Stimulated activated memory B cell treated with anti-CD40 and anti-IgM and Interleukin-4, amounts not matched to agents 10 μg/mL and 1 μg/mL and 100 μg/mL, for 72 hours (primary cell): ENCODE measurements around the gene PRKCH.

ENCODE experiments used
- ATAC-seq: fragments of 150-1000 bp; cut with Tn5 transposase; 2 replicates; pipeline ENCODE4 v1.10.0; 2021
- H3K27ac Mint-ChIP-seq: one replicate; pipeline ENCODE4 v1.8.0; 2022; ENCODE audit warnings: mild to moderate bottlenecking, mixed read lengths
- H3K27me3 Mint-ChIP-seq: one replicate; pipeline ENCODE4 v1.8.0; 2022; ENCODE audit warnings: mixed read lengths
- H3K36me3 Mint-ChIP-seq: one replicate; pipeline ENCODE4 v1.8.0; 2022; ENCODE audit warnings: mixed read lengths
- H3K4me1 Mint-ChIP-seq: one replicate; pipeline ENCODE4 v1.8.0; 2022; ENCODE audit warnings: mixed read lengths
- H3K4me3 Mint-ChIP-seq: one replicate; pipeline ENCODE4 v1.8.0; 2022; ENCODE audit warnings: mild to moderate bottlenecking, moderate library complexity, mixed read lengths
- H3K9me3 Mint-ChIP-seq: one replicate; pipeline ENCODE4 v1.8.0; 2022; ENCODE audit warnings: mixed read lengths

The PRKCH gene

GRCh38 chr14:61379639-61380184 lies 58.3 kb downstream of the PRKCH start:
- Mint-ChIP-seq H3K9me3 (peaks cover 23% of the 10 kb centered on the region), H3K27me3 (peaks cover 10% of the 10 kb centered on the region), H3K27ac (no peak overlapping the region), H3K36me3 (no peaks in the 10 kb centered on the region), H3K4me1 (peaks cover 11% of the 10 kb centered on the region), H3K4me3 (no peak overlapping the region)
- no peak for ATAC-seq

GRCh38 chr14:61380984-61381383 lies 59.6 kb downstream of the PRKCH start:
- peaks cover 11% of the 10 kb centered on the region for H3K4me1 Mint-ChIP-seq
- peaks cover 10% of the 10 kb centered on the region for H3K27me3 Mint-ChIP-seq
- no peak for ATAC-seq
- H3K9me3 Mint-ChIP-seq, result peaks cover 14% of the 10 kb centered on the region
- no peak overlapping the region for H3K4me3 Mint-ChIP-seq
- H3K27ac Mint-ChIP-seq, result no peak overlapping the region
- no peaks in the 10 kb centered on the region for H3K36me3 Mint-ChIP-seq

GRCh38 chr14:61381553-61381952 lies 60.2 kb downstream of the PRKCH start:
- peaks cover 9% of the 10 kb centered on the region for H3K9me3 Mint-ChIP-seq
- peaks cover 10% of the 10 kb centered on the region for H3K27me3 Mint-ChIP-seq
- no peaks in the 10 kb centered on the region for H3K36me3 Mint-ChIP-seq
- no peak for ATAC-seq
- peaks cover 11% of the 10 kb centered on the region for H3K4me1 Mint-ChIP-seq
- H3K4me3 Mint-ChIP-seq, result no peak overlapping the region
- no peak overlapping the region for H3K27ac Mint-ChIP-seq

GRCh38 chr14:61382842-61383241 lies 61.5 kb downstream of the PRKCH start:
- H3K9me3 Mint-ChIP-seq, result peaks cover 4% of the 10 kb centered on the region
- H3K4me1 Mint-ChIP-seq, result peaks cover 11% of the 10 kb centered on the region
- H3K36me3 Mint-ChIP-seq, result no peaks in the 10 kb centered on the region
- ATAC-seq, result no peak
- peaks cover 10% of the 10 kb centered on the region for H3K27me3 Mint-ChIP-seq
- no peak overlapping the region for H3K4me3 Mint-ChIP-seq
- H3K27ac Mint-ChIP-seq, result no peak overlapping the region

GRCh38 chr14:61385002-61385685 lies 63.8 kb downstream of the PRKCH start:
- no peaks in the 10 kb centered on the region for H3K27me3 Mint-ChIP-seq
- H3K27ac Mint-ChIP-seq, result no peak overlapping the region
- no peak for ATAC-seq
- no peak overlapping the region for H3K4me3 Mint-ChIP-seq
- no peaks in the 10 kb centered on the region for H3K36me3 Mint-ChIP-seq
- peaks cover 11% of the 10 kb centered on the region for H3K4me1 Mint-ChIP-seq
- no peaks in the 10 kb centered on the region for H3K9me3 Mint-ChIP-seq

GRCh38 chr14:61386173-61386772 lies 64.9 kb downstream of the PRKCH start:
- H3K4me3 Mint-ChIP-seq, result no peak overlapping the region
- H3K27me3 Mint-ChIP-seq, result no peaks in the 10 kb centered on the region
- H3K36me3 Mint-ChIP-seq, result no peaks in the 10 kb centered on the region
- H3K9me3 Mint-ChIP-seq, result no peaks in the 10 kb centered on the region
- no peak overlapping the region for H3K27ac Mint-ChIP-seq
- ATAC-seq, result no peak
- H3K4me1 Mint-ChIP-seq, result peaks cover 10% of the 10 kb centered on the region

GRCh38 chr14:61387076-61387475 lies 65.7 kb downstream of the PRKCH start:
- Mint-ChIP-seq H3K4me1 (peaks cover 10% of the 10 kb centered on the region), H3K9me3 (no peaks in the 10 kb centered on the region), H3K27me3 (no peaks in the 10 kb centered on the region), H3K27ac (no peak overlapping the region), H3K36me3 (no peaks in the 10 kb centered on the region), H3K4me3 (no peak overlapping the region)
- no peak for ATAC-seq

- H3K27ac Mint-ChIP-seq, result peak overlapping the region; percentile 62
- no peaks in the 10 kb centered on the region for H3K9me3 Mint-ChIP-seq
Observed at GRCh38 chr14:61388173-61388975, 67.0 kb downstream of the PRKCH start.

GRCh38 chr14:61388976-61389576 lies 67.7 kb downstream of the PRKCH start:
- no peak overlapping the region for H3K4me3 Mint-ChIP-seq
- H3K27ac Mint-ChIP-seq, result peak overlapping the region; percentile 62
- peaks cover 10% of the 10 kb centered on the region for H3K4me1 Mint-ChIP-seq
- H3K9me3 Mint-ChIP-seq, result no peaks in the 10 kb centered on the region
- H3K36me3 Mint-ChIP-seq, result no peaks in the 10 kb centered on the region
- H3K27me3 Mint-ChIP-seq, result peaks cover 17% of the 10 kb centered on the region
- ATAC-seq, result no peak

More at GRCh38 chr14:61388173-61388975, 67.0 kb downstream of the PRKCH start:
- H3K4me1 Mint-ChIP-seq, result peaks cover 10% of the 10 kb centered on the region
- peaks cover 10% of the 10 kb centered on the region for H3K27me3 Mint-ChIP-seq
- H3K36me3 Mint-ChIP-seq, result no peaks in the 10 kb centered on the region
- H3K4me3 Mint-ChIP-seq, result no peak overlapping the region
- peak; percentile 40 for ATAC-seq

GRCh38 chr14:61391119-61391518 lies 69.7 kb downstream of the PRKCH start:
- Mint-ChIP-seq H3K4me1 (peaks cover 10% of the 10 kb centered on the region), H3K36me3 (no peaks in the 10 kb centered on the region), H3K27me3 (peaks cover 26% of the 10 kb centered on the region), H3K27ac (no peak overlapping the region), H3K9me3 (no peaks in the 10 kb centered on the region), H3K4me3 (no peak overlapping the region)
- no peak for ATAC-seq

- no peak for ATAC-seq
- Mint-ChIP-seq H3K9me3 (no peaks in the 10 kb centered on the region), H3K36me3 (no peaks in the 10 kb centered on the region), H3K27me3 (peaks cover 38% of the 10 kb centered on the region), H3K4me1 (peaks cover 10% of the 10 kb centered on the region), H3K4me3 (no peak overlapping the region), H3K27ac (no peak overlapping the region)
Observed at GRCh38 chr14:61392297-61392696, 70.9 kb downstream of the PRKCH start.

- Mint-ChIP-seq H3K36me3 (no peaks in the 10 kb centered on the region), H3K9me3 (no peaks in the 10 kb centered on the region), H3K27ac (no peak overlapping the region), H3K4me3 (no peak overlapping the region), H3K27me3 (peaks cover 52% of the 10 kb centered on the region), H3K4me1 (no peaks in the 10 kb centered on the region)
- ATAC-seq, result no peak
Observed at GRCh38 chr14:61394542-61394941, 73.2 kb downstream of the PRKCH start.

GRCh38 chr14:61395115-61395725 lies 73.8 kb downstream of the PRKCH start:
- H3K27ac Mint-ChIP-seq, result no peak overlapping the region
- H3K4me3 Mint-ChIP-seq, result no peak overlapping the region
- ATAC-seq, result no peak

GRCh38 chr14:61396279-61396678 lies 74.9 kb downstream of the PRKCH start:
- Mint-ChIP-seq H3K4me1 (no peaks in the 10 kb centered on the region), H3K27ac (no peak overlapping the region), H3K27me3 (peaks cover 52% of the 10 kb centered on the region), H3K36me3 (no peaks in the 10 kb centered on the region), H3K4me3 (no peak overlapping the region), H3K9me3 (no peaks in the 10 kb centered on the region)
- no peak for ATAC-seq

More at GRCh38 chr14:61395115-61395725, 73.8 kb downstream of the PRKCH start:
- Mint-ChIP-seq H3K27me3 (peaks cover 52% of the 10 kb centered on the region), H3K9me3 (no peaks in the 10 kb centered on the region), H3K4me1 (no peaks in the 10 kb centered on the region), H3K36me3 (no peaks in the 10 kb centered on the region)

GRCh38 chr14:61396694-61397093 lies 75.3 kb downstream of the PRKCH start:
- Mint-ChIP-seq H3K27ac (no peak overlapping the region), H3K27me3 (peaks cover 52% of the 10 kb centered on the region), H3K9me3 (no peaks in the 10 kb centered on the region), H3K36me3 (no peaks in the 10 kb centered on the region), H3K4me1 (no peaks in the 10 kb centered on the region), H3K4me3 (no peak overlapping the region)
- ATAC-seq, result no peak
